ENCODE data around the gene COL18A1.

Gene COL18A1

DNA sequence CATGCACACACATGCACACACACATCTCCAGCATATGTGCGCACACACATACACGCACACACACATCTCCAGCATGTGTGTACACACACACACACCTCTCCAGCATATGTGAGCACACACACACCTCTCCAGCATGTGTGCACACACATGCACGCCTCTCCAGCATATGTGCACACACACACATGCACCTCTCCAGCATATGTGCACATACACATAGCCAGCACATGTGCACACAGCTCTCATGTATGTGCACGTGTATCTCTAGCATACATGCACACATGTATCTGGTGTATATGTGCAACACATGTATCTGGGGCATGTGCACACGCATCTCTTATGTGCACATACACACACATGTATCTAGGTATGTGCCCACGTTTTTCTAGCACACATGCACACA, 79.4 kb downstream of the COL18A1 start:
- Histone ChIP-seq H3K9me3 (ENCODE audit: insufficient read depth, low read depth, low read length) (no peaks in the 10 kb centered on the region), H3K9ac (ENCODE audit: low read depth, low read length) (no peak overlapping the region), H3K4me1 (ENCODE audit: insufficient read depth, low read length) (peaks cover 9% of the 10 kb centered on the region), H3K4me3 (ENCODE audit: low read length) (no peak overlapping the region), H3K27ac (ENCODE audit: low read depth, low read length) (no peak overlapping the region), H3K36me3 (ENCODE audit: insufficient read depth, low read length) (peaks cover 55% of the 10 kb centered on the region), H3K27me3 (ENCODE audit: insufficient read depth, low read length) (no peaks in the 10 kb centered on the region)
- 95% methylated on average over 6 of the region's 6 CpGs for WGBS

- Histone ChIP-seq H3K4me1 (ENCODE audit: insufficient read depth, low read length) (peaks cover 9% of the 10 kb centered on the region), H3K36me3 (ENCODE audit: insufficient read depth, low read length) (peaks cover 45% of the 10 kb centered on the region), H3K27ac (ENCODE audit: low read depth, low read length) (no peak overlapping the region), H3K9me3 (ENCODE audit: insufficient read depth, low read depth, low read length) (no peaks in the 10 kb centered on the region), H3K9ac (ENCODE audit: low read depth, low read length) (no peak overlapping the region), H3K27me3 (ENCODE audit: insufficient read depth, low read length) (no peaks in the 10 kb centered on the region), H3K4me3 (ENCODE audit: low read length) (no peak overlapping the region)
- 93% methylated on average over 25 of the region's 25 CpGs for WGBS
Measured at GRCh38 chr21:45485686-45486442, 80.9 kb downstream of the COL18A1 start.

DNA sequence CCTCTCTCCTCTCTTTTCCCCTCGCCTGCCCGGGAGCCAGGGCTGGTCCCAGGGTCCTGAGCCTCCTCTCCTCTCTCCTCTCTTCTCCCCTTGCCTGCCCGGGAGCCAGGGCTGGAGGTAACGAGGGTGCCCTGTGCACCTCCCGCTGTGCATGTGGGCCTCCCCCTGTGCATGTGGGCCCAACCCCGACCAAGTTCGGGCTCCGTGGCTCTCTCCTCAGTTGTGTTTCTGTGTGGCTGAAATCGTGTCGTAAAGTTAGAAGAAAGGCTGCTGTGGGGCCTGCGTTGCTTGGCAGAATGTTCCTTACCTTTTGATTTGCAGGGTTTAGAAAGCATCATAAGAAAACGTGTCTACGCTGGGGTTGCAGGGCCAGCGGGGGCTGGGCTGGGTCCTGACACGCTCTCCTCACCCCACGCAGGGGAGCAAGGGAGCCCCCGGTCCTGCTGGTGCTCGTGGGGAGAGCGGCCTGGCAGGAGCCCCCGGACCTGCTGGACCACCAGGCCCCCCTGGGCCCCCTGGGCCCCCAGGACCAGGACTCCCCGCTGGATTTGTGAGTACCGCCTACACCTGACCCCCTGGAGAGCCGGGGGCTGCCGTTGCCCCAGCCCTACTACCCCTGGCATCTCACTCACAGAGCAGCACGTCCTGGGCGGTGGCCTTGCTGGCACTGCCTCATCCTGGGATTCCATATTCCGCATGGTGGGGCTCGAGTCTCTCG, 81.6 kb downstream of the COL18A1 start:
- no peak overlapping the region for H3K4me3 ChIP-seq (ENCODE audit: low read length)
- peaks cover 9% of the 10 kb centered on the region for H3K4me1 ChIP-seq (ENCODE audit: insufficient read depth, low read length)
- 94% methylated on average over 29 of the region's 29 CpGs for WGBS
- peaks cover 40% of the 10 kb centered on the region for H3K36me3 ChIP-seq (ENCODE audit: insufficient read depth, low read length)
- no peaks in the 10 kb centered on the region for H3K9me3 ChIP-seq (ENCODE audit: insufficient read depth, low read depth, low read length)
- no peak overlapping the region for H3K27ac ChIP-seq (ENCODE audit: low read depth, low read length)
- H3K9ac ChIP-seq (ENCODE audit: low read depth, low read length), result no peak overlapping the region
- H3K27me3 ChIP-seq (ENCODE audit: insufficient read depth, low read length), result no peaks in the 10 kb centered on the region

GRCh38 chr21:45487161-45487806, 82.3 kb downstream of the COL18A1 start:
- Histone ChIP-seq H3K36me3 (ENCODE audit: insufficient read depth, low read length) (peaks cover 40% of the 10 kb centered on the region), H3K4me1 (ENCODE audit: insufficient read depth, low read length) (peaks cover 9% of the 10 kb centered on the region)

GRCh38 chr21:45487891-45488600, 83.1 kb downstream of the COL18A1 start:
- no peaks in the 10 kb centered on the region for H3K27me3 ChIP-seq (ENCODE audit: insufficient read depth, low read length)
- peaks cover 9% of the 10 kb centered on the region for H3K4me1 ChIP-seq (ENCODE audit: insufficient read depth, low read length)
- WGBS, result 76% methylated on average over 18 of the region's 18 CpGs
- no peak overlapping the region for H3K4me3 ChIP-seq (ENCODE audit: low read length)
- H3K9ac ChIP-seq (ENCODE audit: low read depth, low read length), result no peak overlapping the region
- H3K9me3 ChIP-seq (ENCODE audit: insufficient read depth, low read depth, low read length), result no peaks in the 10 kb centered on the region
- H3K27ac ChIP-seq (ENCODE audit: low read depth, low read length), result peak overlapping the region; percentile 35; the same call in 1 of the 2 replicates
- peaks cover 37% of the 10 kb centered on the region for H3K36me3 ChIP-seq (ENCODE audit: insufficient read depth, low read length)

More at GRCh38 chr21:45487161-45487806, 82.3 kb downstream of the COL18A1 start:
- Histone ChIP-seq H3K9ac (ENCODE audit: low read depth, low read length) (no peak overlapping the region), H3K27me3 (ENCODE audit: insufficient read depth, low read length) (no peaks in the 10 kb centered on the region), H3K9me3 (ENCODE audit: insufficient read depth, low read depth, low read length) (no peaks in the 10 kb centered on the region), H3K4me3 (ENCODE audit: low read length) (no peak overlapping the region), H3K27ac (ENCODE audit: low read depth, low read length) (no peak overlapping the region)
- WGBS, result 94% methylated on average over 33 of the region's 33 CpGs

- H3K27ac ChIP-seq (ENCODE audit: low read depth, low read length), result peak overlapping the region; percentile 35; the same call in 1 of the 2 replicates
- no peaks in the 10 kb centered on the region for H3K27me3 ChIP-seq (ENCODE audit: insufficient read depth, low read length)
- no peaks in the 10 kb centered on the region for H3K9me3 ChIP-seq (ENCODE audit: insufficient read depth, low read depth, low read length)
- no peak overlapping the region for H3K9ac ChIP-seq (ENCODE audit: low read depth, low read length)
- H3K4me1 ChIP-seq (ENCODE audit: insufficient read depth, low read length), result peaks cover 9% of the 10 kb centered on the region
- WGBS, result 57% methylated on average over 36 of the region's 36 CpGs
- H3K36me3 ChIP-seq (ENCODE audit: insufficient read depth, low read length), result peaks cover 27% of the 10 kb centered on the region
- no peak overlapping the region for H3K4me3 ChIP-seq (ENCODE audit: low read length)
Measured at GRCh38 chr21:45488931-45489721, 84.2 kb downstream of the COL18A1 start.

DNA sequence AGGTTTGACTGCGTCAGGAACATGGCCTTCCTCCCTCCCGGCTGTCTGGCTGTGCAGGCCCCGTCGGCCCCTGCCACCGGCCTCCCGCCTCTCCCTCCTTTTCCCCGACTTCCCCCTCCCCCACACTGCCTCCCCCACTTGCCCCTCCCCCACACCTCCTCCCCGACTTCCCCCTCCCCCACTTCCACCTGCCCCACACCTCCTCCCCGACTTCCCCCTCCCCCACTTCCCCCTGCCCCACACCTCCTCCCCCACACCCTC, 84.7 kb downstream of the COL18A1 start:
- H3K9ac ChIP-seq (ENCODE audit: low read depth, low read length), result no peak overlapping the region
- H3K36me3 ChIP-seq (ENCODE audit: insufficient read depth, low read length), result peaks cover 22% of the 10 kb centered on the region
- H3K4me1 ChIP-seq (ENCODE audit: insufficient read depth, low read length), result peaks cover 9% of the 10 kb centered on the region
- no peak overlapping the region for H3K4me3 ChIP-seq (ENCODE audit: low read length)
- no peak overlapping the region; the same call in 1 of the 2 replicates for H3K27ac ChIP-seq (ENCODE audit: low read depth, low read length)
- no peaks in the 10 kb centered on the region for H3K27me3 ChIP-seq (ENCODE audit: insufficient read depth, low read length)
- H3K9me3 ChIP-seq (ENCODE audit: insufficient read depth, low read depth, low read length), result no peaks in the 10 kb centered on the region
- WGBS, result 72% methylated on average over 6 of the region's 9 CpGs

DNA sequence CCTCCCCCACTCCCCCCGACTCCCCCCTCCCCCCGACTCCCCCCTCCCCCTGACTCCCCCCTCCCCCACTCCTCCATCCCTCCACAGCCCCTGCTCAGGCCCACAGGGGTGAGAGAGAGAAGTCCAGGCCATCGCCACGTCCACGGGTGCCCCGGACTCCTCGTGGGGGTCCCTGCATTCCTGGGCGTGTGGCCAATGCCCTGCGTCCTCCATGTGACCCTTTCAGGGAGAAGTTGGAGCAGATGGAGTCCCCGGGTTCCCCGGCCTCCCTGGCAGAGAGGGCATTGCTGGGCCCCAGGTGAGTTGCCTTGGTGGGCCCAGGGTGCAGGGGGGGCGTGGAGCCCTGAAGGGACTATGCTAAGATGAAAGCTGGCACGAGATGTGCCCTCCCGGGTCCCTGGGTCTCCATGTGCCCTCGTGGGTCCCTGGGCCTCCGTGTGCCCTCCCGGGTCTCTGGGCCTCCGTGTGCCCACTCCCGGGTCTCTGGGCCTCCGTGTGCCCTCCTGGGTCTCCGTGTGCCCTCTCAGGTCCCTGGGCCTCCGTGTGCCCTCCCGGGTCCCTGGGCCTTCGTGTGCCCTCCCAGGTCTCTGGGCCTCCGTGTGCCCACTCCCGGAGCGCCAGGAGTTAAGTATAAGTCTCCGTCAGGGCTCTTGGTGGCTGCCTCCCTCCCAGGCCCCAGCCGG, 85.2 kb downstream of the COL18A1 start:
- peaks cover 9% of the 10 kb centered on the region for H3K4me1 ChIP-seq (ENCODE audit: insufficient read depth, low read length)
- H3K9ac ChIP-seq (ENCODE audit: low read depth, low read length), result no peak overlapping the region
- 96% methylated on average over 27 of the region's 29 CpGs for WGBS
- H3K36me3 ChIP-seq (ENCODE audit: insufficient read depth, low read length), result peaks cover 22% of the 10 kb centered on the region
- H3K27ac ChIP-seq (ENCODE audit: low read depth, low read length), result no peak overlapping the region
- H3K9me3 ChIP-seq (ENCODE audit: insufficient read depth, low read depth, low read length), result no peaks in the 10 kb centered on the region
- H3K27me3 ChIP-seq (ENCODE audit: insufficient read depth, low read length), result no peaks in the 10 kb centered on the region
- H3K4me3 ChIP-seq (ENCODE audit: low read length), result no peak overlapping the region

DNA sequence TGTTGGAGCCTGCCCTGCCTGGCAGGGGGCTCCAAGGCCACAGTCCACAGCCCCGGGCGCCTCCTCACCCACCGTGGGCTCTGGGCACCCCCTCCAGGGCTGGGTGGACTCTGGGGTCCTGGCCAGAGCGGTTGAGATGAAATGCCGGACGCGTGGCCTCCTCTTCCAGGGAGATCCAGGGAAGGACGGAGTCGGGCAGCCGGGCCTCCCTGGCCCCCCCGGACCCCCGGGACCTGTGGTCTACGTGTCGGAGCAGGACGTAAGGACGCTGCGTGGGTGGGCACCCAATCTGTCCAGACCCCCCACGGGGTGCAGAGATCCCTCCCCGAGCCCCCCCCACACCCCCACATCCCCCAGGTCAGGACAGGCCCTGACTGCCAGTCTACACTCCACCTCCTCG, 86.1 kb downstream of the COL18A1 start:
- Histone ChIP-seq H3K4me1 (ENCODE audit: insufficient read depth, low read length) (peaks cover 9% of the 10 kb centered on the region), H3K4me3 (ENCODE audit: low read length) (no peak overlapping the region), H3K9ac (ENCODE audit: low read depth, low read length) (no peak overlapping the region), H3K27me3 (ENCODE audit: insufficient read depth, low read length) (no peaks in the 10 kb centered on the region), H3K27ac (ENCODE audit: low read depth, low read length) (no peak overlapping the region), H3K36me3 (ENCODE audit: insufficient read depth, low read length) (peaks cover 31% of the 10 kb centered on the region), H3K9me3 (ENCODE audit: insufficient read depth, low read depth, low read length) (no peaks in the 10 kb centered on the region)
- 94% methylated on average over 19 of the region's 20 CpGs for WGBS

- no peak overlapping the region for H3K27ac ChIP-seq (ENCODE audit: low read depth, low read length)
- no peaks in the 10 kb centered on the region for H3K27me3 ChIP-seq (ENCODE audit: insufficient read depth, low read length)
- 94% methylated on average over 9 of the region's 9 CpGs for WGBS
- H3K4me1 ChIP-seq (ENCODE audit: insufficient read depth, low read length), result peaks cover 9% of the 10 kb centered on the region
- peaks cover 37% of the 10 kb centered on the region for H3K36me3 ChIP-seq (ENCODE audit: insufficient read depth, low read length)
- no peak overlapping the region for H3K4me3 ChIP-seq (ENCODE audit: low read length)
- H3K9me3 ChIP-seq (ENCODE audit: insufficient read depth, low read depth, low read length), result no peaks in the 10 kb centered on the region
- no peak overlapping the region for H3K9ac ChIP-seq (ENCODE audit: low read depth, low read length)
Measured at GRCh38 chr21:45491623-45492022, 86.7 kb downstream of the COL18A1 start.
